HEK293 (cell line): Measurements from ENCODE around the gene UBL4A.

Experiments
- CTCF ChIA-PET: fragments of 350-600 bp; formaldehyde crosslinking; extraction: SDS; loops from one replicate; lab custom pipeline; 2021; ENCODE audit warnings: antibody characterized with exemption; lab: Yijun Ruan, JAX
- POLR2A ChIA-PET: fragments of 300-600 bp; formaldehyde crosslinking; extraction: SDS; loops from one replicate; lab custom pipeline; 2020; ENCODE audit warnings: antibody characterized with exemption, inconsistent platforms; lab: Yijun Ruan, JAX
- H3K27ac ChIP-seq: fragments of 200-500 bp; sonication (Bioruptor generic); 2 replicates; pipeline ENCODE4 v1.5.1; 2014; ENCODE audit warnings: low read depth, low read length, control low read depth, inconsistent platforms; ENCODE audit errors: extremely low read depth
- H3K36me3 ChIP-seq, 2 experiments: fragments of 200-500 bp in 1 of 2; sonication (Bioruptor generic) in 1 of 2; 1 replicate in 1 of 2; 2 replicates in 1 of 2; pipeline ENCODE4 v1.5.1; 2014 to 2017; ENCODE audit warnings: inconsistent platforms in 2 of 2, low read length in 2 of 2; ENCODE audit not compliant: control insufficient read depth in 2 of 2, insufficient read depth in 1 of 2
- H3K4me1 ChIP-seq: fragments of 200-500 bp; sonication (Bioruptor generic); 2 replicates; pipeline ENCODE4 v1.5.1; 2014; ENCODE audit warnings: mild to moderate bottlenecking, low read length, inconsistent platforms; ENCODE audit not compliant: control insufficient read depth, insufficient read depth
- H3K4me3 ChIP-seq: 2 replicates; pipeline ENCODE4 v1.5.1; 2011; ENCODE audit warnings: low read depth, mild to moderate bottlenecking, control low read depth, low read length, moderate library complexity
- H3K9me3 ChIP-seq: fragments of 200-500 bp; sonication (Bioruptor generic); 2 replicates; pipeline ENCODE4 v1.5.1; 2014; ENCODE audit warnings: low read depth, low read length, inconsistent platforms; ENCODE audit not compliant: control insufficient read depth, insufficient read depth
- FEZF1 ChIP-seq: fragments of 450-650 bp; formaldehyde crosslinking; IDR thresholded peaks from 2 replicates; pipeline ENCODE4 v1.5.1; 2016; ENCODE audit warnings: missing biosample characterization, missing genetic modification characterization
- KLF16 ChIP-seq: fragments of 450-650 bp; formaldehyde crosslinking; IDR thresholded peaks from 2 replicates; pipeline ENCODE4 v1.5.1; 2017; ENCODE audit warnings: missing biosample characterization, missing genetic modification characterization
- KLF7 ChIP-seq: fragments of 450-650 bp; formaldehyde crosslinking; IDR thresholded peaks from 2 replicates; pipeline ENCODE4 v1.5.1; 2016; ENCODE audit warnings: missing biosample characterization, missing genetic modification characterization, borderline replicate concordance
- PATZ1 ChIP-seq: fragments of 450-650 bp; formaldehyde crosslinking; IDR thresholded peaks from 2 replicates; pipeline ENCODE4 v1.5.1; 2016; ENCODE audit warnings: missing biosample characterization, missing genetic modification characterization
- ZBTB26 ChIP-seq: fragments of 450-650 bp; formaldehyde crosslinking; optimal IDR thresholded peaks from 2 replicates; pipeline ENCODE3; 2016; ENCODE audit warnings: missing biosample characterization, mild to moderate bottlenecking, missing genetic modification characterization
- ZEB2 ChIP-seq: fragments of 450-650 bp; formaldehyde crosslinking; IDR thresholded peaks from 2 replicates; pipeline ENCODE4 v1.5.1; 2016; ENCODE audit warnings: missing biosample characterization, missing genetic modification characterization
- ZFP37 ChIP-seq: fragments of 450-650 bp; formaldehyde crosslinking; IDR thresholded peaks from 2 replicates; pipeline ENCODE4 v1.5.1; 2016; ENCODE audit warnings: missing biosample characterization, missing genetic modification characterization
- ZNF146 ChIP-seq: fragments of 450-650 bp; formaldehyde crosslinking; IDR thresholded peaks from 2 replicates; pipeline ENCODE4 v1.5.1; 2016; ENCODE audit warnings: missing biosample characterization, missing genetic modification characterization
- ZNF157 ChIP-seq: fragments of 450-650 bp; formaldehyde crosslinking; IDR thresholded peaks from 2 replicates; pipeline ENCODE4 v1.5.1; 2016; ENCODE audit warnings: missing biosample characterization, missing genetic modification characterization
- ZNF19 ChIP-seq: fragments of 450-650 bp; formaldehyde crosslinking; IDR thresholded peaks from 2 replicates; pipeline ENCODE4; 2016; ENCODE audit warnings: missing biosample characterization, missing genetic modification characterization, low read depth
- ZNF2 ChIP-seq: fragments of 450-650 bp; formaldehyde crosslinking; IDR thresholded peaks from 2 replicates; pipeline ENCODE4 v1.5.1; 2016; ENCODE audit warnings: missing biosample characterization, missing genetic modification characterization
- ZNF266 ChIP-seq: fragments of 450-650 bp; formaldehyde crosslinking; IDR thresholded peaks from 2 replicates; pipeline ENCODE4 v1.5.1; 2016; ENCODE audit warnings: missing biosample characterization, missing genetic modification characterization, low read depth
- ZNF394 ChIP-seq: fragments of 450-650 bp; formaldehyde crosslinking; IDR thresholded peaks from 2 replicates; pipeline ENCODE4 v1.5.1; 2016; ENCODE audit warnings: missing biosample characterization, missing genetic modification characterization, mild to moderate bottlenecking, moderate library complexity, borderline replicate concordance
- ZNF416 ChIP-seq: fragments of 450-650 bp; formaldehyde crosslinking; IDR thresholded peaks from 2 replicates; pipeline ENCODE4 v1.5.1; 2016; ENCODE audit warnings: missing biosample characterization, missing genetic modification characterization
- ZNF501 ChIP-seq: fragments of 450-650 bp; formaldehyde crosslinking; IDR thresholded peaks from 2 replicates; pipeline ENCODE4 v1.5.1; 2016; ENCODE audit warnings: missing biosample characterization, missing genetic modification characterization
- ZNF580 ChIP-seq: fragments of 450-650 bp; formaldehyde crosslinking; IDR thresholded peaks from 2 replicates; pipeline ENCODE4 v1.5.1; 2016; ENCODE audit warnings: missing biosample characterization, missing genetic modification characterization
- ZNF600 ChIP-seq: fragments of 450-650 bp; formaldehyde crosslinking; IDR thresholded peaks from 2 replicates; pipeline ENCODE4 v1.5.1; 2016; ENCODE audit warnings: missing biosample characterization, missing genetic modification characterization
- ZNF645 ChIP-seq: fragments of 450-650 bp; formaldehyde crosslinking; IDR thresholded peaks from 2 replicates; pipeline ENCODE4; 2016; ENCODE audit warnings: missing biosample characterization, missing genetic modification characterization
- ZSCAN16 ChIP-seq: fragments of 450-650 bp; formaldehyde crosslinking; IDR thresholded peaks from 2 replicates; pipeline ENCODE4 v1.5.1; 2016; ENCODE audit warnings: missing biosample characterization, missing genetic modification characterization
- TF ChIP-seq, protein P1 (sequence below): sonication (generic); formaldehyde crosslinking; IDR thresholded peaks from 2 replicates; pipeline ENCODE4 v1.8.1; 2022; ENCODE audit warnings: mild to moderate bottlenecking, moderate library complexity, missing genetic modification reagents

UBL4A gene

DNA sequence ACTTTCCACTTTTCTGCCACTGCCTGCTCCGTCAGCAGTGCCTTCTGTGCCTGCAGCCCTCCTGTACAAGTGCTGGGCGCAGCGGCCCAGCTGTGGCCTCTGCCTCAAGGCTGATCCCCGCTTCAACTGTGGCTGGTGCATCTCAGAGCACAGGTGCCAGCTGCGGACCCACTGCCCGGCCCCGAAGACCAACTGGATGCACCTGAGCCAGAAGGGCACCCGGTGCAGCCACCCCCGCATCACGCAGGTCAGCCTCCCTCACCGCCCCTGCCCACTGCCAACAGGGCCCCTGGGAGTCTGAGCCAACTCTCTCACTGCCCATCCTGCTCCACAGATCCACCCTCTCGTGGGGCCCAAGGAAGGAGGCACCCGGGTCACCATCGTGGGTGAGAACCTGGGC, 20.8 kb downstream of the UBL4A start:
- POLR2A ChIA-PET = interaction anchor here (0.9 kb wide), 1 partner anchor 13 kb away, joined by 4 read pairs; no protein-coding TSS in a partner anchor
- Histone ChIP-seq H3K4me1 (no peaks in the 10 kb centered on the region), H3K4me3 (no peak overlapping the region), H3K27ac (no peak overlapping the region), H3K9me3 (no peaks in the 10 kb centered on the region), H3K36me3 (peaks cover 0 to 97% of the 10 kb centered on the region in 2 experiments; a peak in 1 of 3 replicates)
- CTCF ChIA-PET = interaction anchor here (0.6 kb wide), 1 partner anchor 10 kb away, joined by 3 read pairs; no protein-coding TSS in a partner anchor
- no peak for TF ChIP-seq KLF16 (tag by site-specific recombination)
- no peak for TF ChIP-seq ZEB2 (tag by site-specific recombination)
- no peak for TF ChIP-seq ZNF501 (tag by site-specific recombination)
- no peak for TF ChIP-seq ZNF266 (tag by site-specific recombination)
- TF ChIP-seq ZNF2 (tag by site-specific recombination) = no peak
- TF ChIP-seq KLF7 (tag by site-specific recombination) = no peak
- no peak for TF ChIP-seq ZNF394 (tag by site-specific recombination)
- no peak for TF ChIP-seq PATZ1 (tag by site-specific recombination)
- no peak for TF ChIP-seq ZNF580 (tag by site-specific recombination)
- TF ChIP-seq, protein P1, sequence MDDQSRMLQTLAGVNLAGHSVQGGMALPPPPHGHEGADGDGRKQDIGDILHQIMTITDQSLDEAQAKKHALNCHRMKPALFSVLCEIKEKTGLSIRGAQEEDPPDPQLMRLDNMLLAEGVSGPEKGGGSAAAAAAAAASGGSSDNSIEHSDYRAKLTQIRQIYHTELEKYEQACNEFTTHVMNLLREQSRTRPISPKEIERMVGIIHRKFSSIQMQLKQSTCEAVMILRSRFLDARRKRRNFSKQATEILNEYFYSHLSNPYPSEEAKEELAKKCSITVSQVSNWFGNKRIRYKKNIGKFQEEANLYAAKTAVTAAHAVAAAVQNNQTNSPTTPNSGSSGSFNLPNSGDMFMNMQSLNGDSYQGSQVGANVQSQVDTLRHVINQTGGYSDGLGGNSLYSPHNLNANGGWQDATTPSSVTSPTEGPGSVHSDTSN = no peak
- no peak for TF ChIP-seq ZBTB26 (tag by site-specific recombination)
- TF ChIP-seq ZSCAN16 = no peak
- TF ChIP-seq ZNF146 (tag by site-specific recombination) = no peak
- no peak for TF ChIP-seq ZNF19 (tag by site-specific recombination)
- TF ChIP-seq ZNF157 (tag by site-specific recombination) = no peak
- TF ChIP-seq ZFP37 (tag by site-specific recombination) = no peak
- no peak for TF ChIP-seq ZNF645 (tag by site-specific recombination)
- TF ChIP-seq FEZF1 (tag by site-specific recombination) = no peak

DNA sequence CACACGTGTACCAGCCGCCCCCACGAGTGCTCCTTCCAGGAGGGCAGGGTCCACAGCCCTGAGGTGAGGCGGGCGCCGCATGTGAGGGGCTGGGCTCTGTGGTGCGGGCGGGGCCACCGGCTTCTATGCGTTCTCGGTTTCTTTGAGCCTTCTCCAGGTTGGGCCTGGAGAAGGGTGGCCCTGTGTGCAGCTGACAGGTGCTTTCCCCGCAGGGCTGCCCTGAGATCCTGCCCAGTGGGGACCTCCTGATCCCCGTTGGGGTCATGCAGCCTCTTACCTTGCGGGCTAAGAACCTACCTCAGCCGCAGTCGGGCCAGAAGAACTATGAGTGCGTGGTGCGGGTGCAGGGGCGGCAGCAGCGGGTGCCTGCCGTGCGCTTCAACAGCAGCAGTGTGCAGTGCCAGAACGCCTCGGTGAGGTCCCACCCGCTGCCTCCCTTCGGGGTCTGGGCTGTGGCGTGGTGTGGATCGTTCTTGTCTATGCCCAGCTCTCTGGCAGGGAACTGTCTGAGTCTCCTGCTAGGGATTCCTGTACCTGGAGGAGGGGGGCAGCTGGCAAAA, 21.5 kb downstream of the UBL4A start:
- Histone ChIP-seq H3K4me3 (no peak overlapping the region), H3K27ac (no peak overlapping the region), H3K36me3 (peaks cover 0 to 95% of the 10 kb centered on the region in 2 experiments; a peak in 1 of 3 replicates)
- TF ChIP-seq ZNF600 (tag by site-specific recombination) = 0 out of 2 replicates have a peak, but pooled peaks have one; percentile 36
- no peak for TF ChIP-seq ZNF416 (tag by site-specific recombination)
- TF ChIP-seq, all 188 proteins: peak for 1
- Histone ChIP-seq H3K9me3 (no peaks in the 10 kb centered on the region), H3K4me1 (no peaks in the 10 kb centered on the region)
- ChIA-PET POLR2A (no interaction called here), CTCF (interaction anchor here (0.6 kb wide), 1 partner anchor 11 kb away, joined by 3 read pairs; no protein-coding TSS in a partner anchor)
